Esophagus squamous epithelium (tissue), 5 donors: Measurements from ENCODE around the gene CENPN. TPM values are rescaled to one million over a fixed set of nuclear protein-coding genes. Genes with fewer than 3 reads are reported as not detected.

Source experiments
- DNase-seq: peaks from one replicate; lab custom pipeline; 2025; lab: John Stamatoyannopoulos, UW
- H3K27ac ChIP-seq, 4 donors: fragments of 200-600 bp; sonication (generic); one replicate each; pipeline ENCODE4 v1.5.1; 2016 to 2019; ENCODE audit warnings: mild to moderate bottlenecking in 1 of 4
- H3K27me3 ChIP-seq, 4 donors: fragments of 200-600 bp; sonication (generic); 1 replicate in 3 of 4; 2 replicates in 1 of 4; pipeline versions ENCODE4 v1.5.1 to v1.6.0; 2017 to 2021; ENCODE audit warnings: antibody characterized with exemption in 1 of 4
- H3K36me3 ChIP-seq, 3 donors: fragments of 200-600 bp; sonication (generic); one replicate each; pipeline ENCODE4 v1.5.1; 2016 to 2019
- H3K4me1 ChIP-seq, 3 donors: fragments of 200-600 bp; sonication (generic); one replicate each; pipeline ENCODE4 v1.5.1; 2017 to 2019
- H3K4me3 ChIP-seq, 4 donors: fragments of 200-600 bp; sonication (generic); 1 replicate in 3 of 4; 2 replicates in 1 of 4; pipeline ENCODE4 v1.5.1; 2016 to 2019; ENCODE audit warnings: mild to moderate bottlenecking in 2 of 4, moderate library complexity in 1 of 4
- H3K9me3 ChIP-seq, 3 donors: fragments of 200-600 bp; sonication (generic); one replicate each; pipeline ENCODE4 v1.5.1; 2016 to 2019
- POLR2A ChIP-seq, 4 donors: fragments of 450-650 bp; IDR thresholded peaks; one replicate each; pipeline ENCODE4 v1.6.1; 2017; ENCODE audit warnings: antibody characterized with exemption in 4 of 4, mild to moderate bottlenecking in 4 of 4, moderate library complexity in 3 of 4
- WGBS, 2 donors: methylation state at CpG; one replicate each; pipeline ENCODE4 v1.1.5; 2018; 5-methylcytosine and 5-hydroxymethylcytosine counted together
- intact Hi-C: fragments of 100-400 bp; cut with DNase I; formaldehyde crosslinking; loops from one replicate; pipeline ENCODE4 v1.15.0; 2022
- small RNA-seq, 4 donors: library from RNA; depleted of rRNA; stranded (forward); fragments of <200 nt; gene quantifications; one replicate each; pipeline ENCODE3, GENCODE V24; 2016
- total RNA-seq, 4 donors: library from RNA; depleted of rRNA; stranded (reverse); fragments of >200 nt; gene quantifications; one replicate each; pipeline ENCODE4 v1.1.0, GENCODE V29; 2016
- TF ChIP-seq, protein P1 (sequence below), 6 experiments: fragments of 450-650 bp in 4 of 6; fragments of 200-600 bp in 2 of 6; sonication (generic) in 2 of 6; IDR thresholded peaks; one replicate each; pipeline ENCODE4 v1.5.1; 2016 to 2019; ENCODE audit warnings: antibody characterized with exemption in 6 of 6, mild to moderate bottlenecking in 4 of 6, moderate library complexity in 4 of 6
- donor health status: DM: yes; HTN: yes; CAD: no.

CENPN gene
- total RNA-seq, 4 donors from 2014 or later: 5.3 to 20.4 (median 16.1) TPM

DNA sequence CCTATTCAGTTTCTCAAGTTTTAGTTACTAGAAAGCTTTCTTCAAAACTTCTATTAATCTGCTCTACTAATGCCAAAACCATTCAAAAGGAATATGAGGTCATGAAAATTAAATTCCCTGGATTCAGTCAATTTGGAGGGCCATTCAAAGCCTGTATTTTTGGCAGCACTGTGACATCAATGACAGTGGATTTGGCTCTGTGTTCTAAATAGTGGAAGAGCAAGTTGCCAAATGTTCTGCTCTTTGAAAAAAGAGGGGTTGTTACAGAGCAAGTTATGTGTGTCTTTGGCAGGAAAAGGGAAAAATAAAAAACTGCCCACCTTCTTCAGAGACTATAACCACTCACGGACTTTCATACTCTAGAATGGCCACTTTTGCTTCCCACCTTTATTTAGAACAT is 73.2 kb downstream of the CENPN start:
- H3K27me3 ChIP-seq: no peaks in the 10 kb centered on the region
- no peaks in the 10 kb centered on the region for H3K9me3 ChIP-seq
- no peak overlapping the region for H3K27ac ChIP-seq
- H3K36me3 ChIP-seq: peaks cover 0 to 11% (median 0%) of the 10 kb centered on the region in 3 donors
- H3K4me1 ChIP-seq: peaks cover 0 to 15% (median 4%) of the 10 kb centered on the region in 3 donors
- H3K4me3 ChIP-seq: no peak overlapping the region
- WGBS, 2 donors: 68 to 90% methylated on average over 1 of the region's 1 CpG
- TF ChIP-seq POLR2A (IDR thresholded peaks at IDR 0.05): no peak
- TF ChIP-seq, protein P1, sequence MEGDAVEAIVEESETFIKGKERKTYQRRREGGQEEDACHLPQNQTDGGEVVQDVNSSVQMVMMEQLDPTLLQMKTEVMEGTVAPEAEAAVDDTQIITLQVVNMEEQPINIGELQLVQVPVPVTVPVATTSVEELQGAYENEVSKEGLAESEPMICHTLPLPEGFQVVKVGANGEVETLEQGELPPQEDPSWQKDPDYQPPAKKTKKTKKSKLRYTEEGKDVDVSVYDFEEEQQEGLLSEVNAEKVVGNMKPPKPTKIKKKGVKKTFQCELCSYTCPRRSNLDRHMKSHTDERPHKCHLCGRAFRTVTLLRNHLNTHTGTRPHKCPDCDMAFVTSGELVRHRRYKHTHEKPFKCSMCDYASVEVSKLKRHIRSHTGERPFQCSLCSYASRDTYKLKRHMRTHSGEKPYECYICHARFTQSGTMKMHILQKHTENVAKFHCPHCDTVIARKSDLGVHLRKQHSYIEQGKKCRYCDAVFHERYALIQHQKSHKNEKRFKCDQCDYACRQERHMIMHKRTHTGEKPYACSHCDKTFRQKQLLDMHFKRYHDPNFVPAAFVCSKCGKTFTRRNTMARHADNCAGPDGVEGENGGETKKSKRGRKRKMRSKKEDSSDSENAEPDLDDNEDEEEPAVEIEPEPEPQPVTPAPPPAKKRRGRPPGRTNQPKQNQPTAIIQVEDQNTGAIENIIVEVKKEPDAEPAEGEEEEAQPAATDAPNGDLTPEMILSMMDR (IDR thresholded peaks at IDR 0.05): no peak
- DNase-seq: no peak
- intact Hi-C loops: no loop called here

DNA sequence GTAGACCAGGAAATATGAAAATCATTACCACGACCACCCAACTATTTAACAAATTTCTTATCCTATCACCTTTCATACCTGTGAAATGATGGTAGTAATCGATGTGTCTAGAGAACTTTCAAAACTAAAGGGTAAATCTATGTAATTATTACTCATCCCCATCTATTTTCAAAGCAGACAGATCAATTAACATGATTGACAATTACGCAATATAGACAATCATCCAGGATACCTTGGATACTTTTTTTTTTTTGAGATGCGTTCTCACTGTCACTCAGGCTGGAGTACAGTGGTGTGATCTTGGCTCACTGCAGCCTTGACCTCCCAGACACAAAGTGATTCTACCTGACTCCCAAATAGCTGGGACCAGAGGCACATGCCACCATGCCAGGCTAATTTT is 74.0 kb downstream of the CENPN start:
- peaks cover 0 to 15% (median 4%) of the 10 kb centered on the region in 3 donors for H3K4me1 ChIP-seq
- H3K36me3 ChIP-seq: peaks cover 0 to 11% (median 0%) of the 10 kb centered on the region in 3 donors
- H3K27ac ChIP-seq: no peak overlapping the region
- TF ChIP-seq POLR2A (IDR thresholded peaks at IDR 0.05): no peak
- TF ChIP-seq, protein P1 (IDR thresholded peaks at IDR 0.05): no peak
- H3K27me3 ChIP-seq: no peaks in the 10 kb centered on the region
- WGBS, 2 donors: 86 to 92% methylated on average over 4 of the region's 4 CpGs
- DNase-seq: no peak
- intact Hi-C loops: no loop called here
- no peak overlapping the region for H3K4me3 ChIP-seq
- no peaks in the 10 kb centered on the region for H3K9me3 ChIP-seq

Small RNAs within 50 kb of the gene (small RNA-seq; reads per million reads assigned to genes)
- 0 reads per million in 4 donors for gene AC092718.3

Other genes with a start within 250 kb of the CENPN start
- gene CDYL2, start 202.6 kb upstream of the CENPN start, total RNA-seq: 1 to 10 TPM; 1.8 to 4.8 (median 3.1) TPM
- 10 to 100 TPM in 3 of 4 donors, 1 to 10 TPM in 1; 7.4 to 41.2 (median 24.4) TPM for gene CMC2, start 329 bp upstream of the CENPN start, total RNA-seq
- 10 to 100 TPM; 30.6 to 41.3 (median 36.8) TPM for gene ATMIN, start 28.6 kb downstream of the CENPN start, total RNA-seq
- 1 to 10 TPM in 1 of 4 donors, under 1 TPM in 2, not detected in 1; 0.26 to 5.1 (median 0.38) TPM for gene C16orf46, start 70.0 kb downstream of the CENPN start, total RNA-seq
- 10 to 100 TPM in 3 of 4 donors, 1 to 10 TPM in 1; 9.7 to 18.3 (median 15.1) TPM for gene GCSH, start 89.2 kb downstream of the CENPN start, total RNA-seq
- gene BCO1, start 231.5 kb downstream of the CENPN start, total RNA-seq: under 1 TPM in 3 of 4 donors, not detected in 1; 0.19 to 0.83 (median 0.59) TPM